Islet of Langerhans (tissue), 1 donor: Measurements from ENCODE around the gene ARMH1.
"Not testable (repeated sequence)": the region's sequence is repeated elsewhere in the genome, so short reads cannot be mapped to it uniquely, and the experiment has no call there.

Experiments used
- FAIRE-seq: peaks from one replicate; lab custom pipeline; 2011; peaks lifted over from hg19 to GRCh38; lab: Jason Lieb, UNC

The ARMH1 gene

GRCh38 chr1:44695671-44696070 is 21.2 kb downstream of the ARMH1 start:
- FAIRE-seq: no peak

- no peak for FAIRE-seq
Measured at GRCh38 chr1:44696101-44696500, 21.6 kb downstream of the ARMH1 start.

GRCh38 chr1:44696789-44697345 is 22.4 kb downstream of the ARMH1 start:
- FAIRE-seq: no peak

- FAIRE-seq: no peak
Measured at GRCh38 chr1:44698138-44698537, 23.6 kb downstream of the ARMH1 start.

- FAIRE-seq: not testable (repeated sequence)
Measured at GRCh38 chr1:44699375-44699774, 24.9 kb downstream of the ARMH1 start.

- no peak for FAIRE-seq
Measured at GRCh38 chr1:44700573-44700972, 26.1 kb downstream of the ARMH1 start.

GRCh38 chr1:44701141-44701573 is 26.6 kb downstream of the ARMH1 start:
- no peak for FAIRE-seq

GRCh38 chr1:44705470-44705869 is 31.0 kb downstream of the ARMH1 start:
- FAIRE-seq: no peak

GRCh38 chr1:44705938-44706337 is 31.4 kb downstream of the ARMH1 start:
- no peak for FAIRE-seq

GRCh38 chr1:44707112-44707881 is 32.8 kb downstream of the ARMH1 start:
- no peak for FAIRE-seq

GRCh38 chr1:44707959-44708831 is 33.7 kb downstream of the ARMH1 start:
- FAIRE-seq: peak; percentile 60

GRCh38 chr1:44713321-44713781 is 38.8 kb downstream of the ARMH1 start:
- no peak for FAIRE-seq

- FAIRE-seq: no peak
Measured at GRCh38 chr1:44714532-44714931, 40.0 kb downstream of the ARMH1 start.

GRCh38 chr1:44714944-44715571 is 40.5 kb downstream of the ARMH1 start:
- peak; percentile 93 for FAIRE-seq

GRCh38 chr1:44717156-44717555 is 42.6 kb downstream of the ARMH1 start:
- FAIRE-seq: no peak

GRCh38 chr1:44717653-44718052 is 43.1 kb downstream of the ARMH1 start:
- no peak for FAIRE-seq

GRCh38 chr1:44718091-44718490 is 43.6 kb downstream of the ARMH1 start:
- no peak for FAIRE-seq

- FAIRE-seq: no peak
Measured at GRCh38 chr1:44719318-44719717, 44.8 kb downstream of the ARMH1 start.

- FAIRE-seq: no peak
Measured at GRCh38 chr1:44720281-44720680, 45.8 kb downstream of the ARMH1 start.

GRCh38 chr1:44721485-44722361 is 47.2 kb downstream of the ARMH1 start:
- FAIRE-seq: no peak

- no peak for FAIRE-seq
Measured at GRCh38 chr1:44723064-44723463, 48.5 kb downstream of the ARMH1 start.
